ENCODE measurements around the gene CD14.

Gene CD14

GRCh38 chr5:140588311-140589070 lies 44.5 kb downstream of the CD14 start:
- no peak overlapping the region for H3K4me3 ChIP-seq (replicated peaks; ENCODE audit: low read depth, low read length)
- TF ChIP-seq CTCF (IDR thresholded peaks at IDR 0.05; ENCODE audit: low read depth, low read length, missing control alignments): no peak
- DNase-seq (ENCODE audit: extremely low read depth, low read depth): no peak

- no peak for DNase-seq (ENCODE audit: extremely low read depth, low read depth)
- no peak for TF ChIP-seq CTCF (IDR thresholded peaks at IDR 0.05; ENCODE audit: low read depth, low read length, missing control alignments)
Observed at GRCh38 chr5:140587495-140587894, 45.5 kb downstream of the CD14 start.

More at GRCh38 chr5:140587495-140587894, 45.5 kb downstream of the CD14 start:
- H3K4me3 ChIP-seq (replicated peaks; ENCODE audit: low read depth, low read length): no peak overlapping the region

All from HFF-Myc (cell line).